Suprapubic skin (tissue), 4 donors: ENCODE data around the gene HCK. TPM values are rescaled to one million over a fixed set of nuclear protein-coding genes. Genes with fewer than 3 reads are reported as not detected.
A peak's percentile ranks its signal among the peaks of the same experiment; 100 is the strongest.

Experiments used
- DNase-seq, 2 donors: peaks; one replicate each; pipeline ENCODE4 v3.0.0-alpha.2; 2019; ENCODE audit warnings: low spot score in 2 of 2
- H3K27ac ChIP-seq: fragments of 200-600 bp; sonication (generic); one replicate; pipeline ENCODE4 v1.5.1; 2019
- H3K27me3 ChIP-seq: fragments of 200-600 bp; sonication (generic); one replicate; pipeline ENCODE4 v1.5.1; 2019
- H3K36me3 ChIP-seq: fragments of 200-600 bp; sonication (generic); one replicate; pipeline ENCODE4 v1.5.1; 2019
- H3K4me1 ChIP-seq: fragments of 200-600 bp; sonication (generic); one replicate; pipeline ENCODE4 v1.5.1; 2019
- H3K4me3 ChIP-seq: fragments of 200-600 bp; sonication (generic); one replicate; pipeline ENCODE4 v1.5.1; 2019; ENCODE audit warnings: mild to moderate bottlenecking
- H3K9me3 ChIP-seq: fragments of 200-600 bp; sonication (generic); one replicate; pipeline ENCODE4 v1.5.1; 2019
- EP300 ChIP-seq: sonication (generic); formaldehyde crosslinking; IDR thresholded peaks from one replicate; pipeline ENCODE4 v1.6.1; 2017; ENCODE audit warnings: antibody characterized with exemption
- POLR2A ChIP-seq, 2 donors: fragments of 450-650 bp; IDR thresholded peaks; one replicate each; pipeline ENCODE4 v1.6.1; 2017; ENCODE audit warnings: antibody characterized with exemption in 2 of 2, mild to moderate bottlenecking in 2 of 2, moderate library complexity in 2 of 2
- POLR2AphosphoS5 ChIP-seq, 3 donors: sonication (generic); formaldehyde crosslinking; IDR thresholded peaks; one replicate each; pipeline ENCODE4 v1.6.1; 2017; ENCODE audit warnings: antibody characterized with exemption in 3 of 3
- WGBS: methylation state at CpG from one replicate; pipeline ENCODE4 v1.1.5; 2018; 5-methylcytosine and 5-hydroxymethylcytosine counted together
- total RNA-seq, 4 donors: library from RNA; depleted of rRNA; stranded (reverse); fragments of >200 nt; gene quantifications; one replicate each; pipeline ENCODE4 v1.1.0, GENCODE V29; 2016
- TF ChIP-seq, protein P1 (sequence below), 2 donors: fragments of 200-600 bp in 1 of 2; fragments of 450-650 bp in 1 of 2; sonication (generic) in 1 of 2; IDR thresholded peaks; one replicate each; pipeline ENCODE4 v1.5.1; 2016 to 2019; ENCODE audit warnings: antibody characterized with exemption in 2 of 2, mild to moderate bottlenecking in 1 of 2, moderate library complexity in 1 of 2

Gene HCK
- total RNA-seq, 4 donors from 2014 or later = 5.0 to 10.0 (median 6.6) TPM

DNA sequence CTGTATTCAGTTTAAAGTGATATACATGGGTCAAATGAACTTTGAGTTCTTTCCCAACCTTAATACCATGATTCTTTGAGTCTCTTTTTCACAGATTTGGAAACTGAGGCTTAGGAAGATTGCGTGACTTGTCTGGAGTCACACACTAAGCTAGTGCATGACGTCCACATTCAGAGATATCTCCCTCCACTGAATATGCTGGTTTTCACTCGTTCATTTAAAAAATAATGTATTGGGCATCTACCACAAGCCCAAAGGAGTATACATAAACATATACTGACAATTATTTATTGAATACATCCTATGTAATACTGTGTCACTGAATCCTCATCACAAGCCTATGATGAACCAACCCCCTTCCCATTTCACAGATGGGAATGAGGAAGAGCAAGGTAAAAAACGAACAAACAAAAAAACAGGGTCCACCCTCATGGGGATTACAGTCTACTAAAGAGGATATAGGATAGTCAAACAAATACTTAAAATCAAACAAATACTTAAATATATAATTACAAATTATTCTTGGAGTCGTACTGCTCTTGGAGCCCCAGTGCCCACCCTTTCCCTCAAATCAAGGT lies 56.9 kb downstream of the HCK start:
- Histone ChIP-seq H3K36me3 (no peaks in the 10 kb centered on the region), H3K4me1 (peaks cover 25% of the 10 kb centered on the region), H3K27me3 (no peaks in the 10 kb centered on the region), H3K27ac (peak overlapping the region; percentile 95), H3K9me3 (no peaks in the 10 kb centered on the region), H3K4me3 (peak overlapping the region; percentile 98)
- DNase-seq = no peak
- no peak for TF ChIP-seq EP300
- no peak for TF ChIP-seq POLR2A (IDR thresholded peaks at IDR 0.05)
- TF ChIP-seq, protein P1, sequence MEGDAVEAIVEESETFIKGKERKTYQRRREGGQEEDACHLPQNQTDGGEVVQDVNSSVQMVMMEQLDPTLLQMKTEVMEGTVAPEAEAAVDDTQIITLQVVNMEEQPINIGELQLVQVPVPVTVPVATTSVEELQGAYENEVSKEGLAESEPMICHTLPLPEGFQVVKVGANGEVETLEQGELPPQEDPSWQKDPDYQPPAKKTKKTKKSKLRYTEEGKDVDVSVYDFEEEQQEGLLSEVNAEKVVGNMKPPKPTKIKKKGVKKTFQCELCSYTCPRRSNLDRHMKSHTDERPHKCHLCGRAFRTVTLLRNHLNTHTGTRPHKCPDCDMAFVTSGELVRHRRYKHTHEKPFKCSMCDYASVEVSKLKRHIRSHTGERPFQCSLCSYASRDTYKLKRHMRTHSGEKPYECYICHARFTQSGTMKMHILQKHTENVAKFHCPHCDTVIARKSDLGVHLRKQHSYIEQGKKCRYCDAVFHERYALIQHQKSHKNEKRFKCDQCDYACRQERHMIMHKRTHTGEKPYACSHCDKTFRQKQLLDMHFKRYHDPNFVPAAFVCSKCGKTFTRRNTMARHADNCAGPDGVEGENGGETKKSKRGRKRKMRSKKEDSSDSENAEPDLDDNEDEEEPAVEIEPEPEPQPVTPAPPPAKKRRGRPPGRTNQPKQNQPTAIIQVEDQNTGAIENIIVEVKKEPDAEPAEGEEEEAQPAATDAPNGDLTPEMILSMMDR (IDR thresholded peaks at IDR 0.05) = no peak
- no peak for TF ChIP-seq POLR2AphosphoS5 (IDR thresholded peaks at IDR 0.05)
- WGBS = 61% methylated on average over 5 of the region's 5 CpGs

DNA sequence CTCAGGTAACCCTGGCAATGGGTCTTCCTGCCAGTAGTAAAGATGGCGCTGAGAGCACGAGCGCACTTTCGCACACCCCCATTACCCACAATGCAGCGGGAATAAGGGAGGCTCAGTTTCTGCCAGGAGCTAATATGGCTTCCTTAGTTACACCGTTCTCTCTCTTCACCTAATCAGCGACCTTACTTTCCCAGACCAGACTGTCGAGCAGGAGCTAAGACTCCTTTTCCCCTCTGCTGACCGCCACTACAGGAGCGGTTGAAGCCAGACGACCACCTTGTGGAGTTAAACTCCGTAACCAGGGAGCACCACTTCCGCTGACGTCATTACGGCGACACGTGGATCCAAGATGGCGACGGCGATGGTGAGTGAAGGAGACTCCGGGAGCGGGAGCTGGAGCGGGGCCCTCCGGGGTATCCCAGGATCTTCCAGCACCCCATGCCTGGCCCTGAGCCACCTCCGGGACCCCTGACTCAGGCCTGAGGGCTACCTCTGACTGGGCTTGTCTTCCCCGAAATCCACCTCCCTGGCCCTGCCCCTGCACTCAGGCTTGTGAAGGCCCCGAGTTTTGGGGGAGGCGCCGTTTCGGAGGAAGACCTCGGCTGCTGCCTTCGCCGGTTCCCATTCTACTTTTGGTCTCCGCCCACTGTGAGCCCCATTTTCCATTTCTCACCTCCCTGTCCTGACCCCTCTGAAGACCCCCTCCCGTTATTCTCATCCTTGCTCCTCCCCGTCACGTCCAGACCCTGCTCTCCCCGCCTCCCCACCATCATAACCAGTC lies 57.5 kb downstream of the HCK start, which contains the start of gene TM9SF4:
Gene TM9SF4 (plus strand): TSS at position 323 of the 781 bp plus-strand sequence. CDS start 27 bp downstream, at position 350.
- no peaks in the 10 kb centered on the region for H3K36me3 ChIP-seq
- H3K4me3 ChIP-seq = peak within 1 kb of the TSS; percentile 98
- peak; percentile 92 to 93 for DNase-seq
- H3K27me3 ChIP-seq = no peaks in the 10 kb centered on the region
- H3K9me3 ChIP-seq = no peaks in the 10 kb centered on the region
- WGBS = under 1% methylated on average over 38 of the region's 38 CpGs
- peak within 1 kb of the TSS; percentile 95 for H3K27ac ChIP-seq
- peaks cover 32% of the 10 kb centered on the region for H3K4me1 ChIP-seq
- TF ChIP-seq POLR2AphosphoS5 (IDR thresholded peaks at IDR 0.05) (peak; percentile 35 to 92 (median 42)), EP300 (no peak), POLR2A (IDR thresholded peaks at IDR 0.05) (peak in 1 of 2 donors; percentile 72)
- TF ChIP-seq, protein P1 (IDR thresholded peaks at IDR 0.05) = no peak

DNA sequence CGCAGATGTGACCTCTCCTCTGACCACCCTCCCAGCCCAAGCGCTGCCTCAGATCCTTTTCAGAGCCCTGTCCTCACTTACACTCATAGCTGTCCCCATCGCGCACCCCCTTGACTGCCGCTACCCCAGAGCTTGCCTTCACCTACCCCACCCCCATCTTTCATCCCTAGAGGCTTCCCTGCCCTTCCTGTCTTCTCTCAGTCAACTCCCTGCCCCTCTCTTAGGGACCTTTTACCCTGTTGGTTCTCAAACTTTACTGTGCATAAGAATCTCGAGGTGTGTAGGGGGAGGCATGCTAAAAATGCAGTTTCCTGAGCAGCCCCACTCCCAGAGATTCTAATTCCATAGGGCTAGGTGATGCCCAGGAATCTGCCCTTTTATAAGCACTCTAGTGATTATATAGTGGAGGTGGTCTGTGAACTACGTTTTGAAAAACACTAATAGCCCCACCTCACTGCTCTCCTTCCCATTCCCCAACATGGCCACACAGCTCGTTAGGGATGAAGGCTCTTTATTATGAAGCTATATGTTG lies 58.2 kb downstream of the HCK start:
- WGBS = 4% methylated on average over 8 of the region's 8 CpGs
- peaks cover 39% of the 10 kb centered on the region for H3K4me1 ChIP-seq

DNA sequence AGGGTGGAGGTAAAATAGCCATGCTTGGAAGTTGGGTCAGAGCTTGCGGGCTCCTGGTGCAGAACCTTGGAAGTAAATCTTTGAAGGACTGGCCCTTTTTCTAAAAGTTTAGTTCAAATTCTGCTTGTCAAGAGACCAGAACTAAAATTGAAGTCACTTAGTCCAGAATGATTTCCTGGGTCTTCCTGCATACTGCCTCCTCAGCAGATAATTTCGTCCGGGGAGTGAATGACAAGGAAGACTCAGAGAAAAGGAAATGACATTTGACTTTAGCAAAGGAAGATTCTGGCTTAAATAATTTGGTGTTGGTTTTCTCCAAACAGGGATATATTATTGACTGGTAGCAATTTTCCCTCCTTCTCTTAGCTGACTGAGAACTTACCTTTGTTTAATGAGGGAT lies 58.7 kb downstream of the HCK start:
- Histone ChIP-seq H3K9me3 (no peaks in the 10 kb centered on the region), H3K27ac (no peak overlapping the region), H3K4me3 (peak overlapping the region; percentile 98), H3K36me3 (no peaks in the 10 kb centered on the region), H3K27me3 (no peaks in the 10 kb centered on the region), H3K4me1 (peaks cover 41% of the 10 kb centered on the region)
- DNase-seq = no peak
- TF ChIP-seq POLR2AphosphoS5 (IDR thresholded peaks at IDR 0.05) (no peak), EP300 (no peak), POLR2A (IDR thresholded peaks at IDR 0.05) (no peak)
- TF ChIP-seq, protein P1 (IDR thresholded peaks at IDR 0.05) = no peak
- 76% methylated on average over 3 of the region's 3 CpGs for WGBS

More for the DNA sequence above, 58.2 kb downstream of the HCK start:
- Histone ChIP-seq H3K9me3 (no peaks in the 10 kb centered on the region), H3K27ac (peak overlapping the region; percentile 95), H3K36me3 (no peaks in the 10 kb centered on the region), H3K4me3 (peak overlapping the region; percentile 98), H3K27me3 (no peaks in the 10 kb centered on the region)
- TF ChIP-seq, protein P1 (IDR thresholded peaks at IDR 0.05) = no peak
- TF ChIP-seq POLR2A (IDR thresholded peaks at IDR 0.05) (no peak), EP300 (no peak), POLR2AphosphoS5 (IDR thresholded peaks at IDR 0.05) (no peak)
- peak; percentile 3 to 68 for DNase-seq

DNA sequence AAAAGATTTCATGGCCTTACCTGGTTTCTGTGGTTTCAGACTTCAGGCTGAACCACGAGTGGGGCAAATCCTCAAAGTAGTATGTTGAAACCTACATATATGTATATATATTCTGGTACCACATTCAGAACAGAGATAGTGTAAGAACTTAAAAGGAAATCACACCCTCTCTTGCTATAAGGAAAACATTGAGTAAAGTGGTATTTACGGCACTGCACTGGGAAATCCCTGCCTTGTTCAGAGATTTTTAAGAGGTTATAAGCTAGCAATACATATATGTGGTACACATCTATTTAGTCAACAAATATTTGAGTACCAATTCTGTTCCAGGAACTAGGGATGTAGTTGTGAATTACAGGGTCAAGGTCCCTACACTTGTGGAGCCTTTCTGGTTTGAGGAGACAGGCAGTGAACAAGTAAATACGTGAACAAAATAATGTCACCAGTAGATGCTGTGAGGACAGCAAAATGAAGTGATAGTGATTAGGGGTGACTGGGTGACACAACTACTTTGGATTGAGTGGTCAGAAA lies 59.2 kb downstream of the HCK start:
- no peaks in the 10 kb centered on the region for H3K9me3 ChIP-seq
- H3K27me3 ChIP-seq = no peaks in the 10 kb centered on the region
- 80% methylated on average over 3 of the region's 3 CpGs for WGBS
- H3K36me3 ChIP-seq = no peaks in the 10 kb centered on the region
- peaks cover 44% of the 10 kb centered on the region for H3K4me1 ChIP-seq
- TF ChIP-seq, protein P1 (IDR thresholded peaks at IDR 0.05) = no peak
- no peak for TF ChIP-seq EP300
- no peak for TF ChIP-seq POLR2A (IDR thresholded peaks at IDR 0.05)
- TF ChIP-seq POLR2AphosphoS5 (IDR thresholded peaks at IDR 0.05) = no peak
- H3K27ac ChIP-seq = no peak overlapping the region
- no peak overlapping the region for H3K4me3 ChIP-seq
- no peak for DNase-seq
